Heart right ventricle (tissue), 16 donors: ENCODE measurements around the gene SNAP25. TPM values are rescaled to one million over a fixed set of nuclear protein-coding genes. Genes with fewer than 3 reads are reported as not detected.

Experiments
- ATAC-seq, 8 donors: fragments of 200-7000 bp; cut with Tn5 transposase; one replicate each; pipeline ENCODE4 v1.9.1; 2020; ENCODE audit warnings: mild to moderate bottlenecking in 8 of 8, moderate library complexity in 8 of 8, moderate number of reproducible peaks in 1 of 8
- DNase-seq, 2 donors: peaks; one replicate each; pipeline ENCODE4 v3.0.0-alpha.2; 2020
- H3K27ac ChIP-seq, 10 donors: fragments of 200-600 bp; sonication (generic) in 2 of 10; one replicate each; pipeline versions ENCODE4 v1.5.0 to v1.8.0; 2020 to 2022; ENCODE audit warnings: mild to moderate bottlenecking in 3 of 10
- H3K27me3 ChIP-seq, 7 donors: fragments of 200-600 bp; one replicate each; pipeline ENCODE4 v1.8.0; 2021 to 2022; ENCODE audit warnings: mild to moderate bottlenecking in 2 of 7
- H3K36me3 ChIP-seq, 9 donors: fragments of 200-600 bp; sonication (generic) in 1 of 9; one replicate each; pipeline versions ENCODE4 v1.5.0 to v1.8.0; 2020 to 2022; ENCODE audit warnings: mild to moderate bottlenecking in 2 of 9
- H3K4me1 ChIP-seq, 9 donors: fragments of 200-600 bp; sonication (generic) in 1 of 9; one replicate each; pipeline versions ENCODE4 v1.5.0 to v1.8.0; 2020 to 2022; ENCODE audit warnings: mild to moderate bottlenecking in 4 of 9
- H3K4me3 ChIP-seq, 10 donors: fragments of 200-600 bp; sonication (generic) in 2 of 10; one replicate each; pipeline versions ENCODE4 v1.5.0 to v1.8.0; 2020 to 2022; ENCODE audit warnings: mild to moderate bottlenecking in 7 of 10, moderate library complexity in 2 of 10
- H3K9me3 ChIP-seq, 11 donors: fragments of 200-600 bp in 10 of 11; sonication (generic) in 2 of 11; one replicate each; pipeline versions ENCODE4 v1.5.0 to v1.8.0; 2013 to 2022; ENCODE audit warnings: mild to moderate bottlenecking in 2 of 11, control low read depth in 1 of 11, moderate library complexity in 1 of 11
- WGBS, 2 donors: extraction: QIAGEN DNeasy Blood & Tissue Kit; methylation state at CpG; one replicate each; pipeline ENCODE4 v1.1.7; 2013; ENCODE audit warnings: inconsistent platforms in 1 of 2; 5-methylcytosine and 5-hydroxymethylcytosine counted together
- intact Hi-C, 10 donors: fragments of 100-400 bp; cut with DNase I; formaldehyde crosslinking; loops; one replicate each; pipeline versions ENCODE4 v1.11.1 to v1.14.2; 2022
- polyA plus RNA-seq, 2 donors: library from polyadenylated mRNA; stranded (reverse); fragments of 200-250 nt; gene quantifications; one replicate each; pipeline ENCODE4 v1.2.3, GENCODE V29; 2013
- total RNA-seq, 10 donors: library from RNA; stranded (reverse); fragmentation: NEBNext Ultra II Directional in 3 of 10; extraction: Animal tissue kit (Norgen Biotek cat#: 25700) in 3 of 10; gene quantifications; one replicate each; pipeline versions ENCODE4 v1.2.1 to v1.2.4, GENCODE V29; 2021 to 2023
- TF ChIP-seq, protein P1 (sequence below), 9 donors: fragments of 200-600 bp; sonication (generic) in 2 of 9; IDR thresholded peaks; one replicate each; pipeline versions ENCODE4 v1.5.0 to v1.8.0; 2021 to 2022; ENCODE audit warnings: antibody characterized with exemption in 9 of 9, mild to moderate bottlenecking in 5 of 9, moderate library complexity in 1 of 9
- donor health status: Arrhythmogenic right ventricular cardiomyopathy.
- donor health status: ischemic (EF 13 %, LVEDD 7.1; RV severe dilation, severe dysfunction).
- donor health status: healthy with polysubstance abuse.
- donor health status: DM: no; HTN: yes; CAD: no.
- donor health status: DM: no; HTN: no; CAD: no.
- donor health status: ischemic (EF 25% LVEDD 6.9; RV normal size, moderate dysfunction).
- donor health status: ischemic (EF 25% LVEDD 5.7; RV mildly dilated, moderate dysfunction).
- donor health status: healthy.
- donor health status: DM: yes; HTN: yes; CAD: no.
- donor health status: Ischemic cardiomyopathy.
- donor health status: ischemic (EF 35%, LVEDD 5.7; RV mildly dilated, moderate dysfunction).
- donor health status: nonischemic (EF 11% LVEDD 7.7; RV severe dilation, severe dysfunction).
- donor health status: DM: yes; HTN: yes; CAD: no.
- donor health status: PGD.
- donor health status: ischemic (EF 29% LVEDD 5.4; RV normal size, mild dysfunction).
- donor health status: nonischemic (EF 23%, LVEDD 6.1; RV moderate dilation, normal function).

Gene SNAP25
- total and polyA plus RNA-seq, 12 donors, result 0.09 to 0.87 (median 0.22) TPM; not detected in 5

DNA sequence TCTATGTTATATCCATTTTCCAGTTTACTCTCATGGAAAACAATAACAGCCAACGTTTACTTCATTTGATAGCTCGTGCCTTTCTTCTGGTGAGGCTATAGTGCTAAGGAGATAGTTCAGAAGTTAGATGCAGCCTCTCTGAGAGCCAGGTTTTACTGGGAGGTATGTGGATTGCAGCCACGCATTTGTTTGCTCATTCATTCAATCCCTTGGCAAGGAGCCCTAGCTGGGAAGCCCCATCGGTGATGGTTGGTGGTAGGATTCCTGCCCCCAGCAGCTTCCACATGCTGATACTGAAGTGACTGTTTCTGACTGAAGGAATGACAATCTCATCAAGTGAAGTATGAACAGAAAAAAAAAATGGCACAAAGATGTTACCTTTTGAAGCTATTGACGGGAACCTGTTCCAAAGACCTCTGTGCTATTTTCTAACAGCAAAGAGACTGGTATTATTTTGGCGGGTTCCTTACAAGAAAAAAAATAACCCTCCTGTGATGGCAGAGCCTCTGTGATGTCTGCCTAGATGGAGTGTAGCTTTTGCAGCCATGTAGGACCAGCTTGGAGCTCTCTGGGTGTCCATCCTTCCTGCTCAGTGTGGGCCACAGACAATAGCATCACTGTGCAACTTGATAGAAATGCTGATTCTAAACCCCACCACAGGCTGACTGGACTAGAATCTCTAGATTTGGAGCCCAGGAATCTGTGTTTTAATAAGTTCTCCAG lies 30.6 kb downstream of the SNAP25 start:
- peaks cover 0 to 8% (median 0%) of the 10 kb centered on the region in 7 donors for H3K27me3 ChIP-seq
- H3K36me3 ChIP-seq, result no peaks in the 10 kb centered on the region
- DNase-seq (no peak), ATAC-seq (no peak)
- no peaks in the 10 kb centered on the region for H3K4me1 ChIP-seq
- WGBS, 2 donors, result 68% methylated on average over 6 of the region's 6 CpGs
- H3K27ac ChIP-seq, result no peak overlapping the region
- no peak overlapping the region for H3K4me3 ChIP-seq
- H3K9me3 ChIP-seq, result no peaks in the 10 kb centered on the region
- intact Hi-C loops, result no loop called here
- TF ChIP-seq, protein P1, sequence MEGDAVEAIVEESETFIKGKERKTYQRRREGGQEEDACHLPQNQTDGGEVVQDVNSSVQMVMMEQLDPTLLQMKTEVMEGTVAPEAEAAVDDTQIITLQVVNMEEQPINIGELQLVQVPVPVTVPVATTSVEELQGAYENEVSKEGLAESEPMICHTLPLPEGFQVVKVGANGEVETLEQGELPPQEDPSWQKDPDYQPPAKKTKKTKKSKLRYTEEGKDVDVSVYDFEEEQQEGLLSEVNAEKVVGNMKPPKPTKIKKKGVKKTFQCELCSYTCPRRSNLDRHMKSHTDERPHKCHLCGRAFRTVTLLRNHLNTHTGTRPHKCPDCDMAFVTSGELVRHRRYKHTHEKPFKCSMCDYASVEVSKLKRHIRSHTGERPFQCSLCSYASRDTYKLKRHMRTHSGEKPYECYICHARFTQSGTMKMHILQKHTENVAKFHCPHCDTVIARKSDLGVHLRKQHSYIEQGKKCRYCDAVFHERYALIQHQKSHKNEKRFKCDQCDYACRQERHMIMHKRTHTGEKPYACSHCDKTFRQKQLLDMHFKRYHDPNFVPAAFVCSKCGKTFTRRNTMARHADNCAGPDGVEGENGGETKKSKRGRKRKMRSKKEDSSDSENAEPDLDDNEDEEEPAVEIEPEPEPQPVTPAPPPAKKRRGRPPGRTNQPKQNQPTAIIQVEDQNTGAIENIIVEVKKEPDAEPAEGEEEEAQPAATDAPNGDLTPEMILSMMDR (IDR thresholded peaks at IDR 0.05), result no peak

DNA sequence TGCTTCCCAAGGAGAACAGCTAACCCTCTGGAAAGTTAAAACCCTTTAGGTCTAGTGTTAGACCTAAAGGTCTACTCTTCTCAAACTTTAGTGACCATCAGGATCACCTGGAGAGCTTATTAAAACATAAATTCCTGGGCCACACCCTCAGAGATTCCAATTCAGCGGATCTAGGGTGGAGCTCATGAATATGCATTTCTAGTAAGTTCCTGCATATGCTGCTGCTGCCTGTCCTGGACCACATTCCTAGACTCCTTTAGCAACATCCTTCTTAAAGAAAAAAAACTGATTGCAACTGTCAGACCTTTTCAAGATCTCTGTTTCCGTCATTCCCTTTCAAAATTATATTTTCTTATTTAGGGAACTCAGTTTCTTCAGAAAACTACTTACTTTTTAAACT lies 31.2 kb downstream of the SNAP25 start:
- TF ChIP-seq, protein P1 (IDR thresholded peaks at IDR 0.05), result no peak
- H3K9me3 ChIP-seq, result no peaks in the 10 kb centered on the region
- H3K4me3 ChIP-seq, result no peak overlapping the region
- H3K27me3 ChIP-seq, result peaks cover 0 to 9% (median 0%) of the 10 kb centered on the region in 7 donors
- DNase-seq (no peak), ATAC-seq (no peak)
- no peaks in the 10 kb centered on the region for H3K4me1 ChIP-seq
- intact Hi-C loops, result no loop called here
- 78 to 82% methylated on average over 2 of the region's 2 CpGs for WGBS, 2 donors
- H3K27ac ChIP-seq, result no peak overlapping the region
- no peaks in the 10 kb centered on the region for H3K36me3 ChIP-seq

DNA sequence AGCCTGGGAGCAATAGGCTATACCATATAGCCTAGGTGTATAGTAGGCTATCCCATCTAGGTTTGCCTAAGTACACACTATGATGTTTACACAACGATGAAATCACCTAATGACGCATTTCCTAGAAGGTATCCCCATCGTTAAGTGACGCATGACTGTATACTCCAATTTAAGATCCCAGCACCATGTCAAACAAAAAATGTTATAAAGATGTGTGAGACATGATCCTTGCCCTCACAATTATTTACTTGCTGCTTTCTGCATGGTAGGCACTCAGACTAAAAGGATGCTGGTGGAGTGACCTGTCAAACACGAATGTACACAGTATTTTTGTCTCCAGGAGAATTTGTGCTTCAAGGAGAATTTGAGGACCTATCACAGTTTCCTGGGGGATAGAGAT lies 32.3 kb downstream of the SNAP25 start:
- no peak overlapping the region for H3K4me3 ChIP-seq
- H3K36me3 ChIP-seq, result no peaks in the 10 kb centered on the region
- ATAC-seq (no peak), DNase-seq (no peak)
- peaks cover 0 to 9% (median 0%) of the 10 kb centered on the region in 7 donors for H3K27me3 ChIP-seq
- 87 to 89% methylated on average over 5 of the region's 5 CpGs for WGBS, 2 donors
- intact Hi-C loops, result no loop called here
- TF ChIP-seq, protein P1 (IDR thresholded peaks at IDR 0.05), result no peak
- H3K27ac ChIP-seq, result no peak overlapping the region
- no peaks in the 10 kb centered on the region for H3K9me3 ChIP-seq
- no peaks in the 10 kb centered on the region for H3K4me1 ChIP-seq

DNA sequence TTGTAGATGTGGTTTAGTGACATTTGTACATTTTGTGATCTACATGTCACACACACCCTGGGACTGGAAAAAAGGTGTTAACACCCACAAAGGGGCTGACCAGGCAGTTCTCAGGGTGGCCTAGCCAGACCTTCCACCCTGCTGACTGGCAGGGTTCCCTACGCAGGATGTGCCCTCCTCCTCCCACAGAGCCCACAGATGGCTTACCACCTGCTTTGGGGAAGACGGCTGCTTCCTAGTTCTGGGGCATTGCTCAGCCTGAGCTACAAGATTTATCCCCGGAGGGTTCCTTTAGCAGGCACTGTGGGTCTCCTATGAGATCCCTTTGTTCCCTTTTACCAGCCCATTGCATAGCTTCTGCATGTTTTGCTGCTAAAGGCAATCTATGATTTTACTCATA lies 35.1 kb downstream of the SNAP25 start:
- Histone ChIP-seq H3K4me1 (no peaks in the 10 kb centered on the region), H3K9me3 (no peaks in the 10 kb centered on the region), H3K27ac (no peak overlapping the region), H3K4me3 (no peak overlapping the region), H3K27me3 (peaks cover 0 to 9% (median 0%) of the 10 kb centered on the region in 7 donors), H3K36me3 (no peaks in the 10 kb centered on the region)
- intact Hi-C loops, result no loop called here
- DNase-seq (no peak), ATAC-seq (no peak)
- TF ChIP-seq, protein P1 (IDR thresholded peaks at IDR 0.05), result no peak
- WGBS, 2 donors, result 82 to 83% methylated on average over 3 of the region's 3 CpGs
